Bronchial epithelial cell (primary cell): Measurements from ENCODE around the gene ITIH3. TPM values are rescaled to one million over a fixed set of nuclear protein-coding genes. Genes with fewer than 3 reads are reported as not detected.

Source experiments
- DNase-seq: peaks from one replicate; pipeline ENCODE4 v3.0.0-alpha.2; 2010; ENCODE audit warnings: low read depth
- FAIRE-seq: peaks from 2 replicates; lab custom pipeline; 2011; peaks lifted over from hg19 to GRCh38; lab: Jason Lieb, UNC
- H3K27me3 ChIP-seq: 2 replicates; pipeline ENCODE4 v1.5.1; 2011; ENCODE audit warnings: low read length; ENCODE audit not compliant: control insufficient read depth, insufficient read depth
- H3K36me3 ChIP-seq: 2 replicates; pipeline ENCODE4 v1.5.1; 2011; ENCODE audit warnings: low read length; ENCODE audit not compliant: control insufficient read depth, insufficient read depth
- H3K4me3 ChIP-seq: 2 replicates; pipeline ENCODE4 v1.5.1; 2011; ENCODE audit warnings: mild to moderate bottlenecking, low read depth, low read length, control low read depth
- total RNA-seq: library from RNA; depleted of rRNA; stranded (reverse); fragments of >200 nt; gene quantifications from 2 replicates; pipeline ENCODE4 v1.2.1, GENCODE V29; 2014
- TF ChIP-seq, protein P1 (sequence below): IDR thresholded peaks from 2 replicates; pipeline ENCODE4 v1.5.1; 2011; ENCODE audit warnings: mild to moderate bottlenecking, moderate library complexity, low read length, control low read depth, inconsistent platforms; ENCODE audit not compliant: insufficient read depth, severe bottlenecking

The ITIH3 gene
- total RNA-seq, 1 donor from 2014 or later: not detected

- FAIRE-seq (no peak), DNase-seq (no peak)
- no peaks in the 10 kb centered on the region for H3K27me3 ChIP-seq
- TF ChIP-seq, protein P1, sequence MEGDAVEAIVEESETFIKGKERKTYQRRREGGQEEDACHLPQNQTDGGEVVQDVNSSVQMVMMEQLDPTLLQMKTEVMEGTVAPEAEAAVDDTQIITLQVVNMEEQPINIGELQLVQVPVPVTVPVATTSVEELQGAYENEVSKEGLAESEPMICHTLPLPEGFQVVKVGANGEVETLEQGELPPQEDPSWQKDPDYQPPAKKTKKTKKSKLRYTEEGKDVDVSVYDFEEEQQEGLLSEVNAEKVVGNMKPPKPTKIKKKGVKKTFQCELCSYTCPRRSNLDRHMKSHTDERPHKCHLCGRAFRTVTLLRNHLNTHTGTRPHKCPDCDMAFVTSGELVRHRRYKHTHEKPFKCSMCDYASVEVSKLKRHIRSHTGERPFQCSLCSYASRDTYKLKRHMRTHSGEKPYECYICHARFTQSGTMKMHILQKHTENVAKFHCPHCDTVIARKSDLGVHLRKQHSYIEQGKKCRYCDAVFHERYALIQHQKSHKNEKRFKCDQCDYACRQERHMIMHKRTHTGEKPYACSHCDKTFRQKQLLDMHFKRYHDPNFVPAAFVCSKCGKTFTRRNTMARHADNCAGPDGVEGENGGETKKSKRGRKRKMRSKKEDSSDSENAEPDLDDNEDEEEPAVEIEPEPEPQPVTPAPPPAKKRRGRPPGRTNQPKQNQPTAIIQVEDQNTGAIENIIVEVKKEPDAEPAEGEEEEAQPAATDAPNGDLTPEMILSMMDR: no peak
- no peak overlapping the region for H3K4me3 ChIP-seq
- peaks cover 7% of the 10 kb centered on the region for H3K36me3 ChIP-seq
These were observed 49.3 kb downstream of the ITIH3 start for GRCh38 chr3:52843881-52844280.

GRCh38 chr3:52844290-52844975 is 49.8 kb downstream of the ITIH3 start:
- Histone ChIP-seq H3K36me3 (peaks cover 7% of the 10 kb centered on the region), H3K27me3 (no peaks in the 10 kb centered on the region), H3K4me3 (no peak overlapping the region)
- TF ChIP-seq, protein P1: no peak
- FAIRE-seq (no peak), DNase-seq (no peak)

- FAIRE-seq (no peak), DNase-seq (no peak)
- Histone ChIP-seq H3K27me3 (no peaks in the 10 kb centered on the region), H3K4me3 (no peak overlapping the region), H3K36me3 (peaks cover 7% of the 10 kb centered on the region)
- TF ChIP-seq, protein P1: no peak
These were observed 50.6 kb downstream of the ITIH3 start for GRCh38 chr3:52845157-52845556.

DNA sequence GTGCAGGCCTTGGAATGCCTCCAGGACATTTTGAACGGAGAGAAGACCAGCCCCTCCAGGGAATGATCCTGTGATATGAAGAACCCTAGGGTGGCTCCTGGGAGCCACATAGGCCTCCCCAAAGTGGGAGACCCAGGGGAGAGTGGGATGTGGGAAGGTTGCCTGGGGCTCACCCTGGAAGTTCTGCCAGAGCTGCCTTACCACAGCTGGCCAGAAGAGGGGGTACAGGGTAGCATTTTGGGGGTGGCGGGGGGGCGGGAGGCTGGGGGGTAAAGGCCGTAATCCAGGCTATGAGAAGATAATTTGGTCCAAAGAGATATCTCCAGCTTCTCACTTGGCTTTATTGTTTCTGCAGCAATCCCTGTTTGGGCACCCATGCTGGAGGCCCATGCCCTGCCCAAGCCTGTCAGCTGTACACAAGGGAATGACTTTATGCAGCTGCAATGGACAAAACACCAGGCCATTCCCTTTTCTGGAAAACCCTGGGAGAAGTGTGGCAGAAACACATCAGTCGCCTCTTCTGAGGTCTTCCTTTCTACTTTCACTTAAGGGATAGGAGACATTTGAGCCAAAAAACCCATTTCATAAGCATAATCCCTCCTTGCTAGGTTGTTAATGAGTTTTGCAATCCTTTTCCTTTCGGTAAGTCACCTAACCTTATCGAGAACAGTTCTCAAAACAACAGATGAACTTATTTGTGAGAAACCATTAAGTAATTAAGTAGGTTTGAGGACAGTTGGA is 51.3 kb downstream of the ITIH3 start:
- DNase-seq: no peak
- TF ChIP-seq, protein P1: peak; percentile 43
- no peaks in the 10 kb centered on the region for H3K27me3 ChIP-seq
- no peak overlapping the region for H3K4me3 ChIP-seq
- no peak for FAIRE-seq
- peaks cover 5% of the 10 kb centered on the region for H3K36me3 ChIP-seq

GRCh38 chr3:52846432-52846965 is 51.9 kb downstream of the ITIH3 start:
- Histone ChIP-seq H3K36me3 (peaks cover 2% of the 10 kb centered on the region), H3K27me3 (no peaks in the 10 kb centered on the region), H3K4me3 (no peak overlapping the region)
- FAIRE-seq: no peak
- DNase-seq: no peak
- TF ChIP-seq, protein P1: no peak
